Cardiac muscle cell (in vitro differentiated cells and primary cell): ENCODE results near the gene CFAP61. TPM values are rescaled to one million over a fixed set of nuclear protein-coding genes. Genes with fewer than 3 reads are reported as not detected.

Experiments used
- DNase-seq, 2 donors: peaks; one replicate each; pipeline versions ENCODE4 v3.0.0 to v3.0.0-alpha.2; 2010 to 2017; ENCODE audit warnings: low read depth in 1 of 2, low spot score in 1 of 2
- H3K27ac ChIP-seq: fragments of 200-600 bp; sonication (generic); 2 replicates; pipeline ENCODE4 v1.5.1; 2016
- H3K27me3 ChIP-seq: fragments of 200-600 bp; sonication (generic); 2 replicates; pipeline ENCODE4 v1.6.0; 2016; ENCODE audit warnings: control low read depth
- H3K36me3 ChIP-seq: fragments of 200-600 bp; sonication (generic); 2 replicates; pipeline ENCODE4 v1.5.1; 2016; ENCODE audit warnings: control low read depth
- H3K4me1 ChIP-seq: fragments of 200-600 bp; sonication (generic); 2 replicates; pipeline ENCODE4 v1.8.1; 2017; ENCODE audit warnings: low read depth, mild to moderate bottlenecking, mixed run types
- H3K4me3 ChIP-seq: fragments of 200-600 bp; sonication (generic); 2 replicates; pipeline ENCODE4 v1.5.1; 2016; ENCODE audit warnings: mild to moderate bottlenecking
- H3K9me3 ChIP-seq: fragments of 200-600 bp; sonication (generic); 2 replicates; pipeline ENCODE4 v1.5.1; 2017; ENCODE audit warnings: low read depth, mild to moderate bottlenecking, control low read depth
- polyA plus RNA-seq: library from polyadenylated mRNA; unstranded; fragments of >200 nt; fragmentation: Nextera tagmentation; extraction: Ambion mirVana; gene quantifications from 2 replicates; pipeline ENCODE4 v1.2.1, GENCODE V29; 2016
- total RNA-seq: library from RNA; depleted of rRNA; stranded (reverse); fragments of >200 nt; gene quantifications from 2 replicates; pipeline ENCODE4 v1.2.3, GENCODE V29; 2016
- TF ChIP-seq, protein P1 (sequence below): IDR thresholded peaks from 2 replicates; pipeline ENCODE4 v1.5.1; 2012; ENCODE audit warnings: low read depth, mild to moderate bottlenecking, low read length

Gene CFAP61
- total and polyA plus RNA-seq, 2 experiments from 2014 or later, result 0.44 TPM; not detected in 1

GRCh38 chr20:20386192-20386591 lies 333.9 kb downstream of the CFAP61 start:
- TF ChIP-seq, protein P1, sequence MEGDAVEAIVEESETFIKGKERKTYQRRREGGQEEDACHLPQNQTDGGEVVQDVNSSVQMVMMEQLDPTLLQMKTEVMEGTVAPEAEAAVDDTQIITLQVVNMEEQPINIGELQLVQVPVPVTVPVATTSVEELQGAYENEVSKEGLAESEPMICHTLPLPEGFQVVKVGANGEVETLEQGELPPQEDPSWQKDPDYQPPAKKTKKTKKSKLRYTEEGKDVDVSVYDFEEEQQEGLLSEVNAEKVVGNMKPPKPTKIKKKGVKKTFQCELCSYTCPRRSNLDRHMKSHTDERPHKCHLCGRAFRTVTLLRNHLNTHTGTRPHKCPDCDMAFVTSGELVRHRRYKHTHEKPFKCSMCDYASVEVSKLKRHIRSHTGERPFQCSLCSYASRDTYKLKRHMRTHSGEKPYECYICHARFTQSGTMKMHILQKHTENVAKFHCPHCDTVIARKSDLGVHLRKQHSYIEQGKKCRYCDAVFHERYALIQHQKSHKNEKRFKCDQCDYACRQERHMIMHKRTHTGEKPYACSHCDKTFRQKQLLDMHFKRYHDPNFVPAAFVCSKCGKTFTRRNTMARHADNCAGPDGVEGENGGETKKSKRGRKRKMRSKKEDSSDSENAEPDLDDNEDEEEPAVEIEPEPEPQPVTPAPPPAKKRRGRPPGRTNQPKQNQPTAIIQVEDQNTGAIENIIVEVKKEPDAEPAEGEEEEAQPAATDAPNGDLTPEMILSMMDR, result no peak
- no peaks in the 10 kb centered on the region for H3K36me3 ChIP-seq
- DNase-seq, result no peak
- no peaks in the 10 kb centered on the region for H3K4me1 ChIP-seq
- no peaks in the 10 kb centered on the region for H3K9me3 ChIP-seq
- H3K27me3 ChIP-seq, result no peaks in the 10 kb centered on the region
- H3K4me3 ChIP-seq, result no peak overlapping the region
- H3K27ac ChIP-seq, result no peak overlapping the region

DNA sequence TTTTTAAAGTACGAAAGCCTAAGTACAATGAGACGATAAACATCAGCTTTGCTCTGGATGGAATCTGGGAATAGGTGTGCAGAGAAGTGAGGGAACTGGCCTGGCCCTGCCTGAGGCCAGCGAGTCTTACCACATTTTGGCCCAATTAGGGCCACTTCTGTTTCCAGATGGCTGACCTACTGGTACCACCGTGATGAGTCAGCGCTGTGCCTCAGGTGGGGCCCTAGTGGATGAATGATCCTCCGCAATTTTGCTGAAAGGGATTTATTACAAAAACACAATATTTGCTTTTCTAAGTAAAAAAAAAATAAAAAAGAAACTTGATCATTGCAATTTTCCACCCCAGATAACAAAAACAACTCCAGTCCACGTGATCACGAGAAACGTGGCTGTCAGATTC lies 338.1 kb downstream of the CFAP61 start:
- Histone ChIP-seq H3K27ac (no peak overlapping the region), H3K36me3 (no peaks in the 10 kb centered on the region), H3K9me3 (no peaks in the 10 kb centered on the region), H3K4me1 (no peaks in the 10 kb centered on the region), H3K4me3 (no peak overlapping the region), H3K27me3 (no peaks in the 10 kb centered on the region)
- TF ChIP-seq, protein P1, result no peak
- DNase-seq, result no peak

DNA sequence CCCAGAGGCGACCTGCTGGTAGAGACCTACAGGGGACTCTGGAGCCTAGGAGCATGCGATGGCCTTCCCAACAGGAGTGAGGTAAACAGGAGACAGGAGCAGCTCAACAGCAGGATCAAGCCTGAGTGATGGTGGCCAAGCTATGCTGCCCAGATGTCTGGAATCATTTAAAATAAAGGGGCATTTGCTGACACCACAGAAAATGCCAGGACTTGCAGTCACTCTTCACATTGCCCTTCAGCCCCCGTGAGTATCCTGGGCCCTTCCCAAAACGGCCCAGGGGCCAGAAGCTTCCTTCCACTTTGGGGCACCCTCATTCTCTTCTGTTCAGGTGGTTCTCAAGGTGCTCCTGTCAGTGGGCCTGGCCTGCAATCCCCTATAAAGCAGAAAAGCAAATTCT lies 338.8 kb downstream of the CFAP61 start:
- Histone ChIP-seq H3K9me3 (no peaks in the 10 kb centered on the region), H3K27me3 (no peaks in the 10 kb centered on the region), H3K4me3 (no peak overlapping the region), H3K27ac (no peak overlapping the region), H3K36me3 (no peaks in the 10 kb centered on the region), H3K4me1 (no peaks in the 10 kb centered on the region)
- TF ChIP-seq, protein P1, result no peak
- DNase-seq, result no peak

DNA sequence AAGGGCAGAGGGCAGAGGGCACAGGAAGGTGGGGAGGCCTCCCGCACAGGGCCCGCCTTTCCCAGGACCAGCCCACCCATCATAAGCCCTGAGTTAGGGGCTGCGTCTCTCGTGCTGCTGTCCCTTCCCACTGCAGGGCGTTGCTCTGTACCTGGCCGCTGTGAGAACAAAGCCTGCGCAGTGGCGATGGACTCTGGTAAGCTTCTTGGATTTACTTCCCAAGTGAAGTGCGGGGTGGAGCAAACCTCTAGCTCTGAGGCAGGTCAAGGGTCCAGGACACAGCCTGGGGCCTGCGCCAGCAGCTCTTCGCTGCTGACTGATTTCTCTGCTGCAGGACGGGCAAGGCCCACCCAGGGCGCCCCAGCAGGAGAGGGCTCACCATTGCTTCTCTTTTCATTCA lies 339.4 kb downstream of the CFAP61 start:
- TF ChIP-seq, protein P1, result no peak
- no peak for DNase-seq
- no peaks in the 10 kb centered on the region for H3K9me3 ChIP-seq

GRCh38 chr20:20393207-20394120 lies 341.1 kb downstream of the CFAP61 start:
- Histone ChIP-seq H3K36me3 (no peaks in the 10 kb centered on the region), H3K27me3 (no peaks in the 10 kb centered on the region), H3K4me3 (no peak overlapping the region), H3K27ac (no peak overlapping the region), H3K9me3 (no peaks in the 10 kb centered on the region), H3K4me1 (no peaks in the 10 kb centered on the region)
- TF ChIP-seq, protein P1, result no peak
- DNase-seq, result peak; percentile 14 to 30

More for the DNA sequence above, 339.4 kb downstream of the CFAP61 start:
- Histone ChIP-seq H3K4me1 (no peaks in the 10 kb centered on the region), H3K36me3 (no peaks in the 10 kb centered on the region), H3K4me3 (no peak overlapping the region), H3K27ac (no peak overlapping the region), H3K27me3 (no peaks in the 10 kb centered on the region)
